ENCODE measurements around the gene PDK2.

The PDK2 gene

DNA sequence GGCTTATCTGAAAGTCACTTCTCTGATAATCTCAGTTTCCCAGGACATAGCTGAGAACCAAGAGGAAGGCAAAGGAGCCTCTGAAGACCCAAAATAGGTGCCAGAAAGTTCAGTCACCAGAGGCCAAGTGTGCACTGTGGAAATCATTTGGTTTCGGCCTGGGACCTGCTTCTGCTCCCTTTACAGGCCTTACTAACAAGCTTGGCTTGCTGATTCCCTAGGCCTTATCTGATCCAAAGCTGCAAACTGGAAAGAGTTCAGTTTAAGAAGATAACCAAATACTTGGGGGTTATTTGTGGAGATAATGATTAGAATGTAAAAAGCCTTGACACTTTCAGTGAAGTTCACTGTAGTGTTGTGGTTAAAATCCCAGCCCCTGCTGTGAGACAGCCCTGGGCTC, 22.2 kb upstream of the PDK2 start:
- no peak overlapping the region for H3K4me3 ChIP-seq (ENCODE audit: low read depth, low read length)
- no peak for TF ChIP-seq CTCF (IDR thresholded peaks at IDR 0.05; ENCODE audit: low read depth, low read length)

- TF ChIP-seq CTCF (IDR thresholded peaks at IDR 0.05; ENCODE audit: low read depth, low read length) = no peak
- no peak overlapping the region for H3K4me3 ChIP-seq (ENCODE audit: low read depth, low read length)
Observed at GRCh38 chr17:50074227-50074626, 20.9 kb upstream of the PDK2 start.

GRCh38 chr17:50075446-50076032, 19.6 kb upstream of the PDK2 start:
- TF ChIP-seq CTCF (IDR thresholded peaks at IDR 0.05; ENCODE audit: low read depth, low read length) = no peak
- no peak overlapping the region for H3K4me3 ChIP-seq (ENCODE audit: low read depth, low read length)

DNA sequence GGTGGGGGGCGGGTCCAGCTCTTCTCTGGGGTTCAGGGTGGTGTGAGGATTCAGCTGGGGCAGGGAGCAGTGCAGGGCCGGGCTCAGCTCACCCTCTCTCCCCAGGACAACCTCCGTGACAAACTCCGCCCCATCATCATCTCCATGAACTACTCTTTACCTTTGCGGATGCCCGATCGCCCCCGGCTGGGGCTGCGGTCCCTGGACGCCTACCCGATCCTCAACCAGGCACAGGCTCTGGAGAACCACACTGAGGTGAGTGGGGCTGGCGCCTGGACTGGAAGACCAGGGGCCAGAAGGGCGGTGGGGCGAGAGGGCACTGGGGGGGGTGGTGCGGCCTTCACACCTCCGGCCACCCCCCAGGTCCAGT, 18.9 kb upstream of the PDK2 start:
- TF ChIP-seq CTCF (IDR thresholded peaks at IDR 0.05; ENCODE audit: low read depth, low read length) = no peak
- H3K4me3 ChIP-seq (ENCODE audit: low read depth, low read length) = no peak overlapping the region

DNA sequence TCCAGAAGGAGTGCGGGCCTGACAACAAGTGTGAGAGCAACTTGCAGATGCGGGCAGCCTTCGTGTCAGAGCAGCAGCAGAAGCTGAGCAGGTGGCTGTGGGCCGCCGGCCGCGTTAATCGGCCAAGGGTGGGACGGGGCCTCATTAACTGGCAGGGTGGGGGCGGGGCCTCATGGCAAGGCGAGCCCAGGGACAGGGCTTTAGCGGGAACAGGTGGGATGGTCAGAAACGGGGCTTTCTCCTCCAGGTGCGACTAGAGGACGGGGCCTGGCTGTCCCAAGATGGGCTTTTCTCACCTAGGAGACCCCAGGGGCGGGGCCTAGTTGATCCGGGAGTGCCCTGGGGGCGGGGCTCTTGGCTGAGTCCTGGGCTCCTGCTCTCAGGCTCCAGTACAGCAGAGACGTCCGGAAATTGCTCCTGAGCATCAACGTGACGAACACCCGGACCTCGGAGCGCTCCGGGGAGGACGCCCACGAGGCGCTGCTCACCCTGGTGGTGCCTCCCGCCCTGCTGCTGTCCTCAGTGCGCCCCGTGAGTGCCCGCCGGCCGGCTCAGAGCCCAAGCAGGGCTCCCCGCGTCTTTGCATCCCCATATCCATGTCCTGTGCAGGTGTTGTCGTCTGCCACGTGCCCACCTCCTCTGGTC, 18.4 kb upstream of the PDK2 start:
- no peak for TF ChIP-seq CTCF (IDR thresholded peaks at IDR 0.05; ENCODE audit: low read depth, low read length)
- no peak overlapping the region for H3K4me3 ChIP-seq (ENCODE audit: low read depth, low read length)

DNA sequence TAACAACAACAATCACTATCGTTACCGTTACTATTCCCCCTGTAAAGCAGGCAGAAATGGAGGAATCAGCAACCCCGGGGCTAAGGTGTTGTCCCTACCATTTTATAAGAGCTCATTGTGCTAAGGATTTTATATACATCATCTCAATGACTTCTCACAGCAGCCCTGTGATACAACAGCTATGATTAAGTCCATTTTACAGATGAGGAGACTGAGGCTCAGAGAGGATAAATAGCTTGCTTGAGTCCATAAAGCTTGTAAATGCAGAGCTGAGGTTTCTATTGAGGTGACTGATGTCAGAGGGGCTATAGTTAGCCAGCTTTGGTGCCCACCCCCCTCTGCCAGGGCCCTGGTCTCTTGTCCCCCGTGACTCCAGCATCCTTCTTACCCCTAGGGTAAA, 16.7 kb upstream of the PDK2 start:
- no peak overlapping the region for H3K4me3 ChIP-seq (ENCODE audit: low read depth, low read length)
- no peak for TF ChIP-seq CTCF (IDR thresholded peaks at IDR 0.05; ENCODE audit: low read depth, low read length)

DNA sequence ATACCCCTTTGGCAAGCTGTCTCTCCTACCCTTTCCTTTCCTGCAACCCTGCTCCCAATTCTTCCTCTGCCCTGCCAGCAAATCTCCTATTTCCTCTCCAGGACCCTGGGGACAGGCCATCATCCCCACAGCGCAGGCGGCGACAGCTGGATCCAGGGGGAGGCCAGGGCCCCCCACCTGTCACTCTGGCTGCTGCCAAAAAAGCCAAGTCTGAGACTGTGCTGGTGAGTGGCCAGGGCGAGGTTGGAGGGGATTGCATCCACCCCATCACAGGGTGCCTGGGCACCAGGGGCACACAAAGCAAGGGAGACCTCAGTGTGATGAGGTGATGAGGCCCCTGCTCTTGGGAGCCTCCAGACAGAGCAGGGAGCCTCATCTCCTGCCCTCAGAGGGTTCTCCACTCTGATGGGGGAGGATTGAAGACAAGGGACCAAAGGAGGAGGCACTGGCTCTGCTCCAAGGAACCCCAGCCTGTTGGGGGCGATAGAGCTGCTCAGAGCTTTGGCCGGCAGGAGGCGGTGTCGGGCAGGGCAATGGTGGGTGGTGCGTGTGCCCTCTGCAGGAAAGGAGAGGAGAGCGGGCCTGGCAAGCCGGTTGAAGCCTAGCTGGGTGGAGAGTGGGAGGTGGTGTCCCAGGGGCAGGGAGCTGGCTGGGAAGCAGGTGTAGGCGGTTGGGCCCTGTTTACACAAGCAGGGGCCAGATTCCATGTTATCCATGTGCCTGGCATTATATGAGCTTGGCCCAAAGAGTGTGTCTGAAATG, 15.6 kb upstream of the PDK2 start:
- no peak overlapping the region for H3K4me3 ChIP-seq (ENCODE audit: low read depth, low read length)
- 0 out of 2 replicates have a peak, but pooled peaks have one; percentile 14 for TF ChIP-seq CTCF (IDR thresholded peaks at IDR 0.05; ENCODE audit: low read depth, low read length)

Measured in WI38 (cell line).